ENCODE data around the gene HMCN1.

HMCN1 gene

DNA sequence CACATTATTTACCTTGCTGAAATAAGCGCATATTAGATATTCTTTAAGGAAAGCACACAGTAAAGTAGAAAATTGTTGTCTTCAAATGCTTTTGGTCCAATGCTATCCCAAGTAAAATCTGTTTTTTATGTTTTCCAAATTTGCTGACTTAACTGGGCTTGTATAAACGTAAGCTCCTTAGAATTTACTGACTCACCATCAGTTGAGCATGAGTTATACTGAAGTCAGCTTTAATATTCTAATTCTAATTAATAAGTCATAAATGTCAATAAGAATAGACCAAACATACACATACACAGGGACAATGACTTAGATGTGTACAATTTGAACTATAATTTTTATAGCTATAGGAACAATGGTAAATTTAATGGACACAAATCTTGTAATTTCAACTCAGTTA is 321.7 kb downstream of the HMCN1 start:
- H3K79me2 ChIP-seq (ENCODE audit: insufficient read depth, low read length): no peaks in the 10 kb centered on the region
- no peaks in the 10 kb centered on the region for H3K27me3 ChIP-seq (ENCODE audit: low read length)
- H3K4me2 ChIP-seq (ENCODE audit: low read depth, low read length, poor library complexity, severe bottlenecking): no peak overlapping the region
- no peak overlapping the region for H2AFZ ChIP-seq (ENCODE audit: low read depth, low read length, severe bottlenecking)
- H3K9me2 ChIP-seq (replicated peaks; ENCODE audit: insufficient read depth, low read length): no peaks in the 10 kb centered on the region
- H3K36me3 ChIP-seq (ENCODE audit: low read length): no peaks in the 10 kb centered on the region
- H4K20me1 ChIP-seq (ENCODE audit: low read depth, low read length): no peaks in the 10 kb centered on the region
- TF ChIP-seq, protein P1, sequence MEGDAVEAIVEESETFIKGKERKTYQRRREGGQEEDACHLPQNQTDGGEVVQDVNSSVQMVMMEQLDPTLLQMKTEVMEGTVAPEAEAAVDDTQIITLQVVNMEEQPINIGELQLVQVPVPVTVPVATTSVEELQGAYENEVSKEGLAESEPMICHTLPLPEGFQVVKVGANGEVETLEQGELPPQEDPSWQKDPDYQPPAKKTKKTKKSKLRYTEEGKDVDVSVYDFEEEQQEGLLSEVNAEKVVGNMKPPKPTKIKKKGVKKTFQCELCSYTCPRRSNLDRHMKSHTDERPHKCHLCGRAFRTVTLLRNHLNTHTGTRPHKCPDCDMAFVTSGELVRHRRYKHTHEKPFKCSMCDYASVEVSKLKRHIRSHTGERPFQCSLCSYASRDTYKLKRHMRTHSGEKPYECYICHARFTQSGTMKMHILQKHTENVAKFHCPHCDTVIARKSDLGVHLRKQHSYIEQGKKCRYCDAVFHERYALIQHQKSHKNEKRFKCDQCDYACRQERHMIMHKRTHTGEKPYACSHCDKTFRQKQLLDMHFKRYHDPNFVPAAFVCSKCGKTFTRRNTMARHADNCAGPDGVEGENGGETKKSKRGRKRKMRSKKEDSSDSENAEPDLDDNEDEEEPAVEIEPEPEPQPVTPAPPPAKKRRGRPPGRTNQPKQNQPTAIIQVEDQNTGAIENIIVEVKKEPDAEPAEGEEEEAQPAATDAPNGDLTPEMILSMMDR (IDR thresholded peaks at IDR 0.05; ENCODE audit: insufficient read depth, low read length, poor library complexity, severe bottlenecking): no peak
- TF ChIP-seq EZH2phosphoT487 (conservative IDR thresholded peaks at IDR 0.05; ENCODE audit: low read length): no peak
- no peaks in the 10 kb centered on the region for H3K9me3 ChIP-seq (ENCODE audit: insufficient read depth, low read length)
- no peak overlapping the region for H3K9ac ChIP-seq (ENCODE audit: low read length)
- H3K4me3 ChIP-seq (ENCODE audit: insufficient read depth, low read length, poor library complexity, severe bottlenecking): no peak overlapping the region
- no peaks in the 10 kb centered on the region for H3F3A ChIP-seq (ENCODE audit: insufficient read depth)
- no peak overlapping the region for H3K27ac ChIP-seq (ENCODE audit: low read depth, low read length)

DNA sequence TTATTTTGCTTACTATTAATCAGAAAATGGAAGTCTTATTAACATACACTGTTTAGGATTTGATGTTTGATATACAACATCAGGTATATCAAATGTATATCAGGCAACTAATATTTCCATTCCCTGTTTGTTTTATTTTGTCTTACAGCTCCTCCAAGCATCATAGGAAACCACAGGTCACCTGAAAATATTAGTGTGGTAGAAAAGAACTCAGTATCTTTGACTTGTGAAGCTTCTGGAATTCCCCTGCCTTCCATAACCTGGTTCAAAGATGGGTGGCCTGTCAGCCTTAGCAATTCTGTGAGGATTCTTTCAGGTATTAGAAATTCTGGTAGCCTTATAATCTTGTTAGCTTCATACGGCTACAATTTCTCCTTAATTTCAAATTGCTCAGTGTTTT is 322.9 kb downstream of the HMCN1 start:
- H3K36me3 ChIP-seq (ENCODE audit: low read length): no peaks in the 10 kb centered on the region
- H3K9me2 ChIP-seq (replicated peaks; ENCODE audit: insufficient read depth, low read length): no peaks in the 10 kb centered on the region
- H3K9ac ChIP-seq (ENCODE audit: low read length): no peak overlapping the region
- no peak overlapping the region for H3K4me2 ChIP-seq (ENCODE audit: low read depth, low read length, poor library complexity, severe bottlenecking)
- H3K4me3 ChIP-seq (ENCODE audit: insufficient read depth, low read length, poor library complexity, severe bottlenecking): no peak overlapping the region
- no peaks in the 10 kb centered on the region for H3K9me3 ChIP-seq (ENCODE audit: insufficient read depth, low read length)
- H3K79me2 ChIP-seq (ENCODE audit: insufficient read depth, low read length): no peaks in the 10 kb centered on the region
- H3K27me3 ChIP-seq (ENCODE audit: low read length): no peaks in the 10 kb centered on the region
- no peak overlapping the region for H3K27ac ChIP-seq (ENCODE audit: low read depth, low read length)
- H4K20me1 ChIP-seq (ENCODE audit: low read depth, low read length): no peaks in the 10 kb centered on the region
- TF ChIP-seq EZH2phosphoT487 (conservative IDR thresholded peaks at IDR 0.05; ENCODE audit: low read length): no peak
- TF ChIP-seq, protein P1 (IDR thresholded peaks at IDR 0.05; ENCODE audit: insufficient read depth, low read length, poor library complexity, severe bottlenecking): no peak
- H2AFZ ChIP-seq (ENCODE audit: low read depth, low read length, severe bottlenecking): no peak overlapping the region
- no peaks in the 10 kb centered on the region for H3F3A ChIP-seq (ENCODE audit: insufficient read depth)

DNA sequence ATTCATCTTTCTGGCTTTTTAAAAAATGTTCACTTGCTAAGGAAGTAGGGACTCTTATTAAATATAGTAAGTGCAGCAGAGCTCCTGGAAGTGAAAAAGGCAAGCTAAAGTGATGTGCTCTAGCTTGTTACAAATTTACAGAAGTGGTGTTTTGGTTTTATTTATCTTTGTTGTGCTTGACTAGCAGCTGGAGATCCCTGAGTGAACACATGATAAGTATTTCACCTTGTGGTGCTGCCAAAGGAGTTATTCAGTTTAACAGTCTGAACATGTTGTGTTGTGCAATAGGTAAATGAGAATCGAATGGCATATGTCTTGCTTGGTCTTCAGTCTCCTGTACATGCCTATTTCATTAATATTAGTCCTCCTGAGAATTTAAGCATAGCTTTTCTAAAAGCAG is 325.1 kb downstream of the HMCN1 start:
- TF ChIP-seq, protein P1 (IDR thresholded peaks at IDR 0.05; ENCODE audit: insufficient read depth, low read length, poor library complexity, severe bottlenecking): no peak
- no peak for TF ChIP-seq EZH2phosphoT487 (conservative IDR thresholded peaks at IDR 0.05; ENCODE audit: low read length)
- H2AFZ ChIP-seq (ENCODE audit: low read depth, low read length, severe bottlenecking): no peak overlapping the region
- no peaks in the 10 kb centered on the region for H3F3A ChIP-seq (ENCODE audit: insufficient read depth)
- H3K79me2 ChIP-seq (ENCODE audit: insufficient read depth, low read length): no peaks in the 10 kb centered on the region
- no peaks in the 10 kb centered on the region for H3K9me2 ChIP-seq (replicated peaks; ENCODE audit: insufficient read depth, low read length)
- H4K20me1 ChIP-seq (ENCODE audit: low read depth, low read length): no peaks in the 10 kb centered on the region
- H3K27me3 ChIP-seq (ENCODE audit: low read length): no peaks in the 10 kb centered on the region
- no peak overlapping the region for H3K27ac ChIP-seq (ENCODE audit: low read depth, low read length)
- no peaks in the 10 kb centered on the region for H3K9me3 ChIP-seq (ENCODE audit: insufficient read depth, low read length)
- no peak overlapping the region for H3K4me3 ChIP-seq (ENCODE audit: insufficient read depth, low read length, poor library complexity, severe bottlenecking)
- H3K36me3 ChIP-seq (ENCODE audit: low read length): no peaks in the 10 kb centered on the region
- H3K4me2 ChIP-seq (ENCODE audit: low read depth, low read length, poor library complexity, severe bottlenecking): no peak overlapping the region
- no peak overlapping the region for H3K9ac ChIP-seq (ENCODE audit: low read length)
